ENCODE data around the gene CEP295NL.

DNA sequence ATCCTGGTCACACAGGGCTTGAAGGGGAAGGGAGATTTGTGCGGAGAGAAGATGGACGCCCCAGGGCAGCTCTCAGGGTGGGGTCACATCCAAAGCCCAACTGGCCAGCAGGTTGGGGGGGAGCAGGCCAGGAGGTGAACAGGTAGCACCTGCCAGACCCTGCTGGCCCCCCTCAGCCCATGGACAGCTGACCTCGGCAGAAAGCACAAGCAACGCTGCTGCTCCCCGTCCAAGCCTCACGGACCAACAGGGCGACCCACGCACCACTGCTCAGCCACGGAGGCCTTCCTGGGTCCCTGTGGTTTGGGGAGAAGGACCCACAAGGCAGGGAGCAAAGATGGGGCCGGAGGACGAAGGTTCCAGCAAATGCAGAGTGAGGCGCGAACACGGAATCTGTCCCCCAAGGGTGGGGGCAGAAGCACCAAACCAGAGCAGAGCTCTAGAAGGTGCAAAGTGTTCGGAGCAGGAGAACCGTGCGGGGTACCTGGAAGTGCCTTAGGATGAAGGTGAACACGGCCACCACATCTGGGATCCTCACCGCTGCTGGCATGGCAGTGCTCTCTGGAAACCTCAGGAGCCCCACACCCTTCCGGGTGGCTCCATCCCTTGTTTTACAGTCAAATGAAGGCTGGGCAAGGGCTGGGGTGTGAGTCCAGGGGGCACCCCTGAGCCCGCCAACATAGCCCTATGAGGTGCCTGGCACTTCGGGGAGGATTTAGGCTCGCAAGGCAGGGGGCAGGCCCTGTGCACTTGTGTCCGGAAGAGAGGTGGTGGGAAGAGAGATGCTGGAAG, 17.9 kb downstream of the CEP295NL start:
- no peak for TF ChIP-seq GATA2 (IDR thresholded peaks at IDR 0.05; ENCODE audit: low read depth, low read length)
- TF ChIP-seq GATA3 (IDR thresholded peaks at IDR 0.05; ENCODE audit: low read depth, low read length), result no peak
